ENCODE data around the gene CROCC.
"Not testable (repeated sequence)": the region's sequence is repeated elsewhere in the genome, so short reads cannot be mapped to it uniquely, and the experiment has no call there.

The CROCC gene

GRCh38 chr1:16961297-16962133, 39.8 kb downstream of the CROCC start:
- ATAC-seq (replicated peaks; ENCODE audit: extremely low read depth, poor library complexity, severe bottlenecking) (no peak), DNase-seq (ENCODE audit: low spot score in 2 of 2) (no peak)
- peaks cover 20% of the 10 kb centered on the region for H3K4me1 Mint-ChIP-seq
- H3K4me3 Mint-ChIP-seq = peak overlapping the region; percentile 84
- H3K27me3 Mint-ChIP-seq = no peaks in the 10 kb centered on the region
- H3K9me3 Mint-ChIP-seq = no peaks in the 10 kb centered on the region
- peak overlapping the region; percentile 62 for H3K27ac Mint-ChIP-seq (ENCODE audit: low read depth)
- peaks cover 6% of the 10 kb centered on the region for H3K36me3 Mint-ChIP-seq (ENCODE audit: insufficient read depth)

DNA sequence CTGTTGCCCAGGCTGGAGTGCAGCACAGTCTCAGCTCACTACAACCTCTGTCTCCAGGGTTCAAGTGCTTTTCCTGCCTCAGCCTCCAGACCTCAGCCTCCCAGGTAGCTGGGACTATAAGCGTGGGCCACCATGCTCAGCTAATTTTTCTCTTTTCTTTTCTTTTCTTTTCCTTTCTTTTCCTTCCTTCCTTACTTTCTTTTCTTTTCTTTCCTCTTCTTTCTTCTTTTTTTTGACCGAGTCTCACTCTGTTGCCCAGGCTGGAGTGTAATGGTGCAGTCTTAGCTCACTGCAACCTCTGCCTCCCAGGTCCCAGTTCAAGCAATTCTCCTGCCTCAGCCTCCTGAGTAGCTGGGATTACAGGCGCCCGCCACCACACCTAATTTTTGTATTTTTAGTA, 42.4 kb downstream of the CROCC start:
- H3K27ac Mint-ChIP-seq (ENCODE audit: low read depth) = peak overlapping the region; percentile 92
- not testable (repeated sequence) for H3K9me3 Mint-ChIP-seq; H3K27me3 Mint-ChIP-seq; H3K4me3 Mint-ChIP-seq; H3K36me3 Mint-ChIP-seq (ENCODE audit: insufficient read depth); DNase-seq (ENCODE audit: low spot score in 2 of 2); ATAC-seq (replicated peaks; ENCODE audit: extremely low read depth, poor library complexity, severe bottlenecking)
- H3K4me1 Mint-ChIP-seq = peaks cover 20% of the 10 kb centered on the region

GRCh38 chr1:16965486-16966067, 43.8 kb downstream of the CROCC start:
- peak overlapping the region; percentile 55 for H3K27ac Mint-ChIP-seq (ENCODE audit: low read depth)
- no peak for DNase-seq (ENCODE audit: low spot score in 2 of 2)
- peaks cover 8% of the 10 kb centered on the region for H3K36me3 Mint-ChIP-seq (ENCODE audit: insufficient read depth)
- ATAC-seq (replicated peaks; ENCODE audit: extremely low read depth, poor library complexity, severe bottlenecking) = no peak
- H3K4me3 Mint-ChIP-seq = no peak overlapping the region
- H3K9me3 Mint-ChIP-seq = no peaks in the 10 kb centered on the region
- peaks cover 15% of the 10 kb centered on the region for H3K4me1 Mint-ChIP-seq
- H3K27me3 Mint-ChIP-seq = no peaks in the 10 kb centered on the region

DNA sequence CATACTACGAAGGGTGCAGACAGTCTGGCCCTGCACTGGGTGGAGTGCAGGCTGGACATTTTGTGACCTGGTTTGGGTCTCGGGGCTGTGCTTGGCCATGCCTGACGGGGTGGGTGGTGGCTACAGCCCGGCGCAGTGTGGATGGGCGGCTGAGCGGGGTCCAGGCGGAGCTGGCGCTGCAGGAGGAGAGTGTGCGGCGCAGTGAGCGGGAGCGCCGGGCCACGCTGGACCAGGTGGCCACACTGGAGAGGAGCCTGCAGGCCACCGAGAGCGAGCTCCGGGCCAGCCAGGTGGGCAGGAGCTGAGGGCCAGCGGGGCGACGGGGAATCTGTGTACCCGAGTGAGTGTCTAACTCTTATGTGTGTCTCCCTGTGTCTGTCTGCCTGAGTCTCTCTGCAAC, 44.6 kb downstream of the CROCC start:
- no peaks in the 10 kb centered on the region for H3K9me3 Mint-ChIP-seq
- ATAC-seq (replicated peaks; ENCODE audit: extremely low read depth, poor library complexity, severe bottlenecking) (no peak), DNase-seq (ENCODE audit: low spot score in 2 of 2) (no peak)
- no peak overlapping the region for H3K4me3 Mint-ChIP-seq
- peaks cover 8% of the 10 kb centered on the region for H3K36me3 Mint-ChIP-seq (ENCODE audit: insufficient read depth)
- H3K27me3 Mint-ChIP-seq = no peaks in the 10 kb centered on the region
- peaks cover 12% of the 10 kb centered on the region for H3K4me1 Mint-ChIP-seq
- no peak overlapping the region for H3K27ac Mint-ChIP-seq (ENCODE audit: low read depth)

DNA sequence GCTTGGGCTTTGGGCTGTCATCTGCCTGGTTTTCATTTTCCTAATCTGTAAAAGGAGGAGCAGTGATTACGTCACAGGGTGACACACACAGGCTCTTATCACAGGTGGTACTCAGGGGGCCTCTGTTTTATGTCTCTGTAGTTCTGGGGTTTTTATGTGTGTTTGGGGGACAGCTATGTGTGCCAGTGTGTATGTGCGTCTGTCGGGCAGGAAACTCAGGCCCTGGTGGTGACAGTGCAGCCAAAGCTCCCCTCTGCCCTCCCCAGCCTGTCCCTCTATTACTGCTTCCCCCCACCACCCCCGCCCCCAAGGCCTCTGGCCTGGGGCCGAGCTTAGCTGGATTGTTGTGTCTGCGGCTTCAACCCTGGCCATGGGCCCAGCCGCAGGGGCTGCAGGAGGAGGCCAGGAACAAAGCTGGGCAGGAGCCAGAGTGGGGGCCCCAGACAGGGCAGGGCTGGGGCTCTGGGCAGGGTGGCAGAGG, 45.4 kb downstream of the CROCC start:
- H3K27ac Mint-ChIP-seq (ENCODE audit: low read depth) = peak overlapping the region; percentile 42
- no peaks in the 10 kb centered on the region for H3K27me3 Mint-ChIP-seq
- peaks cover 8% of the 10 kb centered on the region for H3K36me3 Mint-ChIP-seq (ENCODE audit: insufficient read depth)
- H3K9me3 Mint-ChIP-seq = no peaks in the 10 kb centered on the region
- DNase-seq (ENCODE audit: low spot score in 2 of 2) = no peak
- no peak for ATAC-seq (replicated peaks; ENCODE audit: extremely low read depth, poor library complexity, severe bottlenecking)
- H3K4me3 Mint-ChIP-seq = no peak overlapping the region
- peaks cover 6% of the 10 kb centered on the region for H3K4me1 Mint-ChIP-seq

- no peak overlapping the region for H3K27ac Mint-ChIP-seq (ENCODE audit: low read depth)
- DNase-seq (ENCODE audit: low spot score in 2 of 2) = no peak
- H3K36me3 Mint-ChIP-seq (ENCODE audit: insufficient read depth) = peaks cover 8% of the 10 kb centered on the region
- no peaks in the 10 kb centered on the region for H3K9me3 Mint-ChIP-seq
- no peak for ATAC-seq (replicated peaks; ENCODE audit: extremely low read depth, poor library complexity, severe bottlenecking)
- peaks cover 6% of the 10 kb centered on the region for H3K4me1 Mint-ChIP-seq
- H3K27me3 Mint-ChIP-seq = no peaks in the 10 kb centered on the region
- no peak overlapping the region for H3K4me3 Mint-ChIP-seq
These were observed 46.2 kb downstream of the CROCC start for GRCh38 chr1:16967962-16968361.

DNA sequence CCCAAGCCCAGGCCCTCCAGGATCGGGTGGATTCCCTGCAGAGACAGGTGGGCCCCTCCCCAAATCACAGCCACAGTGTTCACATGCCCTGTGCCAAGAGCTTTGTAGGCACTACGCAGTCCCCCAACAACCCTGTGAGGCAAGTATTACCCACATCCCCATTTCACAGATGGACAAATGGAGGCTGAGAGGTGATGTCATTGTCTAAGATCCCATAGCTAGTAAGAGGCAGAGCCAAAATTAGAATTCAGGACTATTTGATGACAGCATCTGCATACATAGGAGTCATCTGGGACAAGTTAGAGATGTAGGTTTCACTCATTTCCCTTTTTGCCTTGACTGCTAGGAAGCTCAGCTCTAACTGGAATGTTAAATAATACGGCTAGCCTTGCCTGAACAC, 46.6 kb downstream of the CROCC start:
- H3K27me3 Mint-ChIP-seq = no peaks in the 10 kb centered on the region
- peaks cover 8% of the 10 kb centered on the region for H3K36me3 Mint-ChIP-seq (ENCODE audit: insufficient read depth)
- H3K9me3 Mint-ChIP-seq = no peaks in the 10 kb centered on the region
- no peak overlapping the region for H3K27ac Mint-ChIP-seq (ENCODE audit: low read depth)
- H3K4me1 Mint-ChIP-seq = peaks cover 6% of the 10 kb centered on the region
- DNase-seq (ENCODE audit: low spot score in 2 of 2) = no peak
- no peak overlapping the region for H3K4me3 Mint-ChIP-seq
- no peak for ATAC-seq (replicated peaks; ENCODE audit: extremely low read depth, poor library complexity, severe bottlenecking)

DNA sequence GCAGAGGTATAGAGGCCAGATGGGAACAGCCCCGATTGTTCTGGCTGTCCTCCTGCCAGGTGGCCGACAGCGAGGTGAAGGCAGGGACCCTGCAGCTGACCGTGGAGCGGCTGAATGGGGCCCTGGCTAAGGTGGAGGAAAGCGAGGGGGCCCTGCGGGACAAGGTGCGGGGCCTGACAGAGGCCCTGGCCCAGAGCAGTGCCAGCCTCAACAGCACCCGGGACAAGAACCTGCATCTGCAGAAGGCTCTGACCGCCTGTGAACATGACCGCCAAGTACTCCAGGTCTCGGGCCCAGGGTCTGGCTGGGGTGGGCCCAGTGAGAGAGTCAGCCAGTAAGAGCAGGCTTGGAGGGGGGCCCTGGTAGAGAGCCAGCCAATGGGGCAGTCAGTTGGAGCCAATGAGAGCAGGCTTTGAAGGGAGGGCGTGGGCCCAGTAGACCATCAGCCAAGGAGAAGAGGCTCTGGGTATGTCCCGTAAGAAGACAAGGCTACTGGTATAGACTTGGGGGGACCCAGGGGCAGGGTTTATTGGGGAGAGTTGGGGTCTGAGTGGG, 47.4 kb downstream of the CROCC start:
- Mint-ChIP-seq H3K4me1 (peaks cover 6% of the 10 kb centered on the region), H3K27me3 (no peaks in the 10 kb centered on the region), H3K9me3 (no peaks in the 10 kb centered on the region), H3K36me3 (ENCODE audit: insufficient read depth) (peaks cover 6% of the 10 kb centered on the region), H3K4me3 (no peak overlapping the region), H3K27ac (ENCODE audit: low read depth) (peak overlapping the region; percentile 51)
- ATAC-seq (replicated peaks; ENCODE audit: extremely low read depth, poor library complexity, severe bottlenecking) (no peak), DNase-seq (ENCODE audit: low spot score in 2 of 2) (no peak)

GRCh38 chr1:16969651-16970050, 47.9 kb downstream of the CROCC start:
- DNase-seq (ENCODE audit: low spot score in 2 of 2) (no peak), ATAC-seq (replicated peaks; ENCODE audit: extremely low read depth, poor library complexity, severe bottlenecking) (no peak)
- Mint-ChIP-seq H3K4me1 (peaks cover 6% of the 10 kb centered on the region), H3K27ac (ENCODE audit: low read depth) (peak overlapping the region; percentile 51), H3K36me3 (ENCODE audit: insufficient read depth) (peaks cover 6% of the 10 kb centered on the region), H3K9me3 (no peaks in the 10 kb centered on the region), H3K4me3 (no peak overlapping the region), H3K27me3 (no peaks in the 10 kb centered on the region)

GRCh38 chr1:16970132-16970910, 48.6 kb downstream of the CROCC start:
- Mint-ChIP-seq H3K36me3 (ENCODE audit: insufficient read depth) (peaks cover 6% of the 10 kb centered on the region), H3K27ac (ENCODE audit: low read depth) (no peak overlapping the region)

GRCh38 chr1:16971341-16972188, 49.8 kb downstream of the CROCC start:
- ATAC-seq (replicated peaks; ENCODE audit: extremely low read depth, poor library complexity, severe bottlenecking) (no peak), DNase-seq (ENCODE audit: low spot score in 2 of 2) (no peak)
- peaks cover 3% of the 10 kb centered on the region for H3K36me3 Mint-ChIP-seq (ENCODE audit: insufficient read depth)
- no peak overlapping the region for H3K4me3 Mint-ChIP-seq
- H3K4me1 Mint-ChIP-seq = no peaks in the 10 kb centered on the region
- H3K9me3 Mint-ChIP-seq = no peaks in the 10 kb centered on the region
- no peaks in the 10 kb centered on the region for H3K27me3 Mint-ChIP-seq
- no peak overlapping the region for H3K27ac Mint-ChIP-seq (ENCODE audit: low read depth)

More at GRCh38 chr1:16970132-16970910, 48.6 kb downstream of the CROCC start:
- Mint-ChIP-seq H3K4me1 (peaks cover under 1% of the 10 kb centered on the region), H3K27me3 (no peaks in the 10 kb centered on the region), H3K9me3 (no peaks in the 10 kb centered on the region), H3K4me3 (no peak overlapping the region)
- ATAC-seq (replicated peaks; ENCODE audit: extremely low read depth, poor library complexity, severe bottlenecking) (no peak), DNase-seq (ENCODE audit: low spot score in 2 of 2) (no peak)
